ENCODE results near the gene LAMA2. TPM values are rescaled to one million over a fixed set of nuclear protein-coding genes. Genes with fewer than 3 reads are reported as not detected.

The LAMA2 gene
- total RNA-seq, 1 donor from 2014 or later, result 1.9 TPM

GRCh38 chr6:129233458-129234134, 350.7 kb downstream of the LAMA2 start:
- H3K27ac Mint-ChIP-seq (ENCODE audit: unreplicated experiment), result no peak overlapping the region
- H3K4me1 Mint-ChIP-seq (ENCODE audit: low read depth), result peaks cover 9% of the 10 kb centered on the region
- peaks cover 14% of the 10 kb centered on the region for H3K27me3 Mint-ChIP-seq (ENCODE audit: low read depth)
- no peaks in the 10 kb centered on the region for H3K36me3 Mint-ChIP-seq (ENCODE audit: low read depth)
- DNase-seq (ENCODE audit: low spot score), result no peak
- no peak overlapping the region for H3K4me3 Mint-ChIP-seq (ENCODE audit: unreplicated experiment)
- no peak for TF ChIP-seq CTCF (IDR thresholded peaks at IDR 0.05)
- H3K9me3 Mint-ChIP-seq (ENCODE audit: low read depth), result peaks cover 6% of the 10 kb centered on the region

GRCh38 chr6:129235167-129236000, 352.4 kb downstream of the LAMA2 start:
- Mint-ChIP-seq H3K36me3 (ENCODE audit: low read depth) (no peaks in the 10 kb centered on the region), H3K9me3 (ENCODE audit: low read depth) (no peaks in the 10 kb centered on the region), H3K4me3 (ENCODE audit: unreplicated experiment) (no peak overlapping the region), H3K4me1 (ENCODE audit: low read depth) (peaks cover 9% of the 10 kb centered on the region), H3K27ac (ENCODE audit: unreplicated experiment) (no peak overlapping the region), H3K27me3 (ENCODE audit: low read depth) (peaks cover 14% of the 10 kb centered on the region)
- no peak for TF ChIP-seq CTCF (IDR thresholded peaks at IDR 0.05)
- no peak for DNase-seq (ENCODE audit: low spot score)

GRCh38 chr6:129236001-129236517, 353.1 kb downstream of the LAMA2 start:
- no peak overlapping the region for H3K27ac Mint-ChIP-seq (ENCODE audit: unreplicated experiment)
- peaks cover 9% of the 10 kb centered on the region for H3K4me1 Mint-ChIP-seq (ENCODE audit: low read depth)
- H3K4me3 Mint-ChIP-seq (ENCODE audit: unreplicated experiment), result no peak overlapping the region
- H3K9me3 Mint-ChIP-seq (ENCODE audit: low read depth), result no peaks in the 10 kb centered on the region
- no peaks in the 10 kb centered on the region for H3K36me3 Mint-ChIP-seq (ENCODE audit: low read depth)
- no peak for DNase-seq (ENCODE audit: low spot score)
- peaks cover 14% of the 10 kb centered on the region for H3K27me3 Mint-ChIP-seq (ENCODE audit: low read depth)
- TF ChIP-seq CTCF (IDR thresholded peaks at IDR 0.05), result no peak

GRCh38 chr6:129238991-129239390, 356.1 kb downstream of the LAMA2 start:
- no peak for DNase-seq (ENCODE audit: low spot score)

More at GRCh38 chr6:129238991-129239390, 356.1 kb downstream of the LAMA2 start:
- H3K9me3 Mint-ChIP-seq (ENCODE audit: low read depth), result no peaks in the 10 kb centered on the region
- H3K4me1 Mint-ChIP-seq (ENCODE audit: low read depth), result peaks cover 9% of the 10 kb centered on the region
- no peaks in the 10 kb centered on the region for H3K36me3 Mint-ChIP-seq (ENCODE audit: low read depth)
- no peak overlapping the region for H3K27ac Mint-ChIP-seq (ENCODE audit: unreplicated experiment)
- no peak for TF ChIP-seq CTCF (IDR thresholded peaks at IDR 0.05)
- H3K4me3 Mint-ChIP-seq (ENCODE audit: unreplicated experiment), result no peak overlapping the region
- H3K27me3 Mint-ChIP-seq (ENCODE audit: low read depth), result peaks cover 9% of the 10 kb centered on the region

Data from chondrocyte (in vitro differentiated cells).